Keratinocyte (primary cell): ENCODE results near the gene PIK3CB. TPM values are rescaled to one million over a fixed set of nuclear protein-coding genes. Genes with fewer than 3 reads are reported as not detected.

Experiments used
- DNase-seq: peaks from one replicate; pipeline ENCODE4 v3.0.0-alpha.2; 2011; ENCODE audit warnings: low read depth, missing footprints, low spot score
- FAIRE-seq: peaks from 2 replicates; lab custom pipeline; 2011; peaks lifted over from hg19 to GRCh38; lab: Jason Lieb, UNC
- H2AFZ ChIP-seq: 2 replicates; pipeline ENCODE4 v1.6.0; 2012; ENCODE audit warnings: low read length, control low read depth, inconsistent platforms; ENCODE audit not compliant: control insufficient read depth
- H3K27ac ChIP-seq: 2 replicates; pipeline ENCODE4 v1.5.1; 2011; ENCODE audit warnings: low read length; ENCODE audit not compliant: control insufficient read depth, insufficient read depth
- H3K27me3 ChIP-seq: 3 replicates; pipeline ENCODE4 v1.6.0; 2011; ENCODE audit warnings: low read length; ENCODE audit not compliant: control insufficient read depth, insufficient read depth; ENCODE audit errors: extremely low read depth
- H3K36me3 ChIP-seq, 2 experiments: 2 replicates in 1 of 2; 3 replicates in 1 of 2; pipeline ENCODE4 v1.5.1; 2011; ENCODE audit warnings: low read length in 2 of 2, mild to moderate bottlenecking in 1 of 2; ENCODE audit not compliant: control insufficient read depth in 2 of 2, insufficient read depth in 2 of 2; ENCODE audit errors: extremely low read depth in 1 of 2
- H3K4me1 ChIP-seq: 3 replicates; pipeline ENCODE4 v1.5.1; 2011; ENCODE audit warnings: low read length; ENCODE audit not compliant: control insufficient read depth, insufficient read depth; ENCODE audit errors: extremely low read depth
- H3K4me2 ChIP-seq: 3 replicates; pipeline ENCODE4 v1.6.0; 2011; ENCODE audit warnings: low read depth, low read length; ENCODE audit not compliant: control insufficient read depth, insufficient read depth; ENCODE audit errors: extremely low read depth
- H3K4me3 ChIP-seq, 3 experiments: fragments of 200-600 bp in 1 of 3; sonication (generic) in 1 of 3; 2 replicates in 2 of 3; 3 replicates in 1 of 3; pipeline ENCODE4 v1.5.1; 2011 to 2016; ENCODE audit warnings: low read length in 3 of 3, mild to moderate bottlenecking in 3 of 3, control low read depth in 2 of 3, inconsistent platforms in 1 of 3, low read depth in 1 of 3, mixed read lengths in 1 of 3, mixed run types in 1 of 3, moderate library complexity in 1 of 3; ENCODE audit not compliant: control insufficient read depth in 2 of 3, insufficient read depth in 2 of 3; ENCODE audit errors: extremely low read depth in 1 of 3
- H3K79me2 ChIP-seq: 2 replicates; pipeline ENCODE4 v1.6.0; 2012; ENCODE audit warnings: low read length; ENCODE audit not compliant: control insufficient read depth, insufficient read depth
- H3K9ac ChIP-seq: 3 replicates; pipeline ENCODE4 v1.6.0; 2011; ENCODE audit warnings: low read length; ENCODE audit not compliant: control insufficient read depth, insufficient read depth; ENCODE audit errors: extremely low read depth
- H3K9me1 ChIP-seq: 3 replicates; pipeline ENCODE4 v1.6.0; 2011; ENCODE audit warnings: low read length; ENCODE audit not compliant: control insufficient read depth, insufficient read depth; ENCODE audit errors: extremely low read depth
- H3K9me3 ChIP-seq: 2 replicates; pipeline ENCODE4 v1.5.1; 2012; ENCODE audit warnings: low read depth, low read length; ENCODE audit not compliant: control insufficient read depth
- H4K20me1 ChIP-seq: 3 replicates; pipeline ENCODE4 v1.6.0; 2011; ENCODE audit warnings: low read length; ENCODE audit not compliant: control insufficient read depth, insufficient read depth; ENCODE audit errors: extremely low read depth
- EZH2 ChIP-seq: IDR thresholded peaks from one replicate; pipeline ENCODE4 v1.6.1; 2012; ENCODE audit warnings: inconsistent platforms, mild to moderate bottlenecking, low read length, moderate library complexity
- dilution Hi-C: fragments of 300-500 bp; cut with MboI; formaldehyde crosslinking; loops from one replicate; pipeline ENCODE4 v1.7.0; 2020; ENCODE audit warnings: low sequenced_read_pairs; ENCODE audit not compliant: extremely low pct_ligation_motif_present
- polyA plus RNA-seq, 5 experiments: library from polyadenylated mRNA; depleted of rRNA in 3 of 5; stranded (reverse) in 3 of 5; stranded (forward) in 1 of 5; unstranded in 1 of 5; fragments of >200 nt; gene quantifications; 1 replicate in 1 of 5; 2 replicates in 3 of 5; 3 replicates in 1 of 5; pipeline versions ENCODE4 v1.2.1 to v1.2.3, GENCODE V29; 2011 to 2012; ENCODE audit warnings: missing spikeins in 2 of 5, low read depth in 1 of 5, low replicate concordance in 1 of 5
- TF ChIP-seq, protein P1 (sequence below), 3 experiments: IDR thresholded peaks in 1 of 3; conservative IDR thresholded peaks in 1 of 3; optimal IDR thresholded peaks in 1 of 3; 2 replicates in 2 of 3; 3 replicates in 1 of 3; pipeline versions ENCODE3 to v1.5.1; 2011; ENCODE audit warnings: low read length in 3 of 3, mild to moderate bottlenecking in 3 of 3, moderate library complexity in 2 of 3, control low read depth in 1 of 3, inconsistent platforms in 1 of 3; ENCODE audit not compliant: insufficient read depth in 2 of 3; ENCODE audit errors: extremely low read depth in 1 of 3

Gene PIK3CB
- polyA plus RNA-seq, 1 donor (not counting 4 experiments of a cell fraction or from before 2014, with no cell fraction given): 19.9 TPM

DNA sequence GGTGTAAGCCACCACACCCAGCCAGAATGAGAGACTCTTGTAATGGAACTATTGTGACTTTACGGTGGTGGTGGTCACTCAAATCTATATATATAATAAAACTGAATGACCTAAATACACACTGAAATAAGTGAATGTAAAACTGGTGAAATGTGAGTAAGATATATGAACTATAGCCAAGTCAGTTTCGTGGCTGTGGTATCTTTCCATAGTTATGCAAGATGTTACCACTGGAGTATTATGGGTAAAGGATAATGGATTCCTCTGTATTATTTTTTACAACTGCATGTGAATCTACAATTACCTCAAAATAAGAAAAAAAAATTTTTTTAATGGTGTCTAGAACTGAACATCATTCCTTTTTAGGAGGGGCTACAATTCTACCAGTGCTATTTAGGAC lies 21.9 kb downstream of the PIK3CB start:
- Histone ChIP-seq H3K79me2 (peaks cover 41% of the 10 kb centered on the region), H3K9me1 (no peaks in the 10 kb centered on the region), H3K9ac (no peak overlapping the region), H4K20me1 (no peaks in the 10 kb centered on the region), H3K27ac (no peak overlapping the region), H3K36me3 (no peaks in the 10 kb centered on the region), H2AFZ (no peak overlapping the region), H3K9me3 (no peaks in the 10 kb centered on the region), H3K27me3 (no peaks in the 10 kb centered on the region), H3K4me2 (no peak overlapping the region), H3K4me3 (no peak overlapping the region), H3K4me1 (no peaks in the 10 kb centered on the region)
- dilution Hi-C loops: loop anchor here (25.0 kb wide), 1 partner anchor 99 kb away; no protein-coding TSS in a partner anchor
- DNase-seq: no peak
- no peak for FAIRE-seq
- no peak for TF ChIP-seq EZH2
- TF ChIP-seq, protein P1, sequence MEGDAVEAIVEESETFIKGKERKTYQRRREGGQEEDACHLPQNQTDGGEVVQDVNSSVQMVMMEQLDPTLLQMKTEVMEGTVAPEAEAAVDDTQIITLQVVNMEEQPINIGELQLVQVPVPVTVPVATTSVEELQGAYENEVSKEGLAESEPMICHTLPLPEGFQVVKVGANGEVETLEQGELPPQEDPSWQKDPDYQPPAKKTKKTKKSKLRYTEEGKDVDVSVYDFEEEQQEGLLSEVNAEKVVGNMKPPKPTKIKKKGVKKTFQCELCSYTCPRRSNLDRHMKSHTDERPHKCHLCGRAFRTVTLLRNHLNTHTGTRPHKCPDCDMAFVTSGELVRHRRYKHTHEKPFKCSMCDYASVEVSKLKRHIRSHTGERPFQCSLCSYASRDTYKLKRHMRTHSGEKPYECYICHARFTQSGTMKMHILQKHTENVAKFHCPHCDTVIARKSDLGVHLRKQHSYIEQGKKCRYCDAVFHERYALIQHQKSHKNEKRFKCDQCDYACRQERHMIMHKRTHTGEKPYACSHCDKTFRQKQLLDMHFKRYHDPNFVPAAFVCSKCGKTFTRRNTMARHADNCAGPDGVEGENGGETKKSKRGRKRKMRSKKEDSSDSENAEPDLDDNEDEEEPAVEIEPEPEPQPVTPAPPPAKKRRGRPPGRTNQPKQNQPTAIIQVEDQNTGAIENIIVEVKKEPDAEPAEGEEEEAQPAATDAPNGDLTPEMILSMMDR (optimal IDR thresholded peaks at IDR 0.05 in 1 of 3, IDR thresholded peaks at IDR 0.05 in 1 of 3, conservative IDR thresholded peaks at IDR 0.05 in 1 of 3; ENCODE audit: extremely low read depth in 1 of 3, insufficient read depth in 2 of 3, low read length in 3 of 3): no peak

DNA sequence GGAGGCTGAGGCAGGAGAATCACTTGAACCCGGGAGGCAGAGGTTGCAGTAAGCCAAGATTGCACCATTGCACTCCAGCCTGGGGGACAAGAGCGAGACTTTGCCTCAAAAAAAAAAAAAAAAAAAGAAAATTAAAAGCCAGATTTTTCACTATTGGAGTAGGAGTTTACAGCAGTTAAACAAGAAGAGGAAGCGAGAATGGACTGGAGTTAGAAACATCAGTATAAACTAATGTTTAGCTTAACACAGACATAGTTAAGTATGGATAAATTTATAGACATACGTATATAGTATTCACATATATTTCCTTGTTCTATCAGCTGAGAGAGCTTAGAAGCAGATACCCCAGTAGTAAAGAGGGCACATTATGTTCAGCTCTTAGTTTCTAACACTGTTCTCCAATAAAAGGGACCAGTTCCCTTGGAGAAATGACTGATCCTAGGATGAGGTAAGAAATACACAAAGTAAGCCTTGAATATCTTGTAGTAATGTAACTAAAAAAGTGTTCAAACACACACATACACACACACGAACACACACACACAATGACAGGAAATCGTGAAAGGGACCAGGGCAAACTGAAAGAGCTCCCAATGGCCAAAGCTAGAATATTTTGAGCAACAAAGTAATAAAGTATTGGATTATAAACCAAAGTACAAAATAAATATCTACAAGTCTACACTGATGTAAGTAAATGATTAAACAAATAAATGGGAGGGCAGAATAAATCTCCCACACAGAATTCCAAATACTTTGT lies 25.1 kb downstream of the PIK3CB start:
- dilution Hi-C loops: loop anchor here (25.0 kb wide), 1 partner anchor 103 kb away; no protein-coding TSS in a partner anchor
- FAIRE-seq: no peak

More for the DNA sequence above, 25.1 kb downstream of the PIK3CB start:
- Histone ChIP-seq H3K4me2 (no peak overlapping the region), H2AFZ (no peak overlapping the region), H3K4me1 (no peaks in the 10 kb centered on the region), H3K36me3 (no peaks in the 10 kb centered on the region), H3K4me3 (no peak overlapping the region), H3K79me2 (peaks cover 47% of the 10 kb centered on the region), H3K9me3 (no peaks in the 10 kb centered on the region), H3K9ac (no peak overlapping the region), H3K27ac (no peak overlapping the region), H3K27me3 (no peaks in the 10 kb centered on the region), H3K9me1 (no peaks in the 10 kb centered on the region), H4K20me1 (no peaks in the 10 kb centered on the region)
- TF ChIP-seq EZH2: no peak
- TF ChIP-seq, protein P1 (optimal IDR thresholded peaks at IDR 0.05 in 1 of 3, IDR thresholded peaks at IDR 0.05 in 1 of 3, conservative IDR thresholded peaks at IDR 0.05 in 1 of 3; ENCODE audit: extremely low read depth in 1 of 3, insufficient read depth in 2 of 3, low read length in 3 of 3): no peak
- DNase-seq: no peak
